KBM-7 (cell line): ENCODE results near the gene PLPPR4.
"Not testable (repeated sequence)": the region's sequence is repeated elsewhere in the genome, so short reads cannot be mapped to it uniquely, and the experiment has no call there.

Experiments
- DNase-seq: peaks from one replicate; pipeline ENCODE4 v3.0.0-alpha.2; 2015
- in situ Hi-C: fragments of 300-500 bp; cut with MboI; formaldehyde crosslinking; loops from 2 replicates; pipeline ENCODE4 v1.14.3; 2020; ENCODE audit warnings: low sequenced_read_pairs, low pct_unique_long_range_greater_than_20kb, mixed read lengths

PLPPR4 gene

GRCh38 chr1:99260402-99260801 is 3.9 kb upstream of the PLPPR4 start:
- DNase-seq, in situ Hi-C loops: not testable (repeated sequence)

DNA sequence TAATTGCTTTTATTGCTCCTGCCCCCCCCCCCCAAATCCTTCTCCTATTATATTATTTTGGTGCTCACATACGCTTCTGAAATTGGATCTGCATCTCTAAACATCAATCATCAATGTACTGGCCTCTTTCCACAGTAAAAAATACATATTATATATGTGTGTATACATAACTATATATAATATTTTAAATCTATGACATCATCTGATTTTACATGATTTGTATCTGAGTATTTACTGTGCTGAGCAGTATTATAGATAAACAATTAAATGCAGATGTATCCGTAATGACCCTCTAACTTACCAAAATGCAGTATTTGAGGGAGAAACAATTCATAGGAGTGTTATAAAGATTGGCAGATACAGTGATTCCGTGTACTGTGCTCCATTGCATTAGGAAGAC is 832 bp downstream of the PLPPR4 start:
- DNase-seq, result no peak
- in situ Hi-C loops, result no loop called here

DNA sequence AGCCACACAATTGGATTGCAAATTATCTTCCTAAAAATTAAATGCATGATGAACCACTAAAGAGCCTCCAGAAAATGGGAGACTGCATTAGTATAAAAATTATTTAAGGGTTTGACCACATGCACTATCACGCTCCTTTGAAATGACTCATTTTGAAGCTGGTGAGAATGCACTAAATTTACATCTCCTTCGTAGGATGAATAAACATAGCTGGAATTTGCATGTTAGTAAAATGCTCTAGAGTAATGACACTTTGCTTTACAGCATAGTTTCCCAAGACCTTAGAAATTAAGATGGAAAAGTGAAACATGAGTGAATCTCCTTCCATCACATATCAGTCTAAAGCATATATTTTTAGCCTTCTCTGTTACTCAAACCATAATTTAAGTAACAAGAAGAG is 2.4 kb downstream of the PLPPR4 start:
- in situ Hi-C loops, result no loop called here
- no peak for DNase-seq

GRCh38 chr1:99268021-99268420 is 3.7 kb downstream of the PLPPR4 start:
- in situ Hi-C loops, result no loop called here
- DNase-seq, result no peak

GRCh38 chr1:99269321-99269720 is 5.0 kb downstream of the PLPPR4 start:
- no peak for DNase-seq
- in situ Hi-C loops, result no loop called here

DNA sequence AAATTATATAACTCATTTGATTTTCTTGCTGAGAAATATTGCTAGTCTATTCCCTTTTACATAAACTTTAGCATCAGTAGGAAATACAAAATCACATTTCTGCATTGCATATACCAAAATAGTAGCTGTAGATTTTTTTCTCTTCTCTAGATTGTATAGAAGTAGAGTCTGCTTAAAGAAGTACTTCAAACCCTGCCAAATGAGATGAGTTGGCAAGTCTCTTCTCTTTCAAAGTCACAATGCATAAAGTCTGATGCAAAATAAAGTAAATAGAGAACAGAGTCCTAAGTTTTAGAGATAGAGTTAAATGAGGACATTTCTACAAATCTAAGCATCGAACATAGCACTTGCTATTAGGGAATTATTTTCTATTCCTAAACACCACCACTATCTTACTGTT is 6.4 kb downstream of the PLPPR4 start:
- in situ Hi-C loops, result no loop called here
- DNase-seq, result no peak

- in situ Hi-C loops, result no loop called here
- no peak for DNase-seq
Observed at GRCh38 chr1:99271249-99271648, 7.0 kb downstream of the PLPPR4 start.

DNA sequence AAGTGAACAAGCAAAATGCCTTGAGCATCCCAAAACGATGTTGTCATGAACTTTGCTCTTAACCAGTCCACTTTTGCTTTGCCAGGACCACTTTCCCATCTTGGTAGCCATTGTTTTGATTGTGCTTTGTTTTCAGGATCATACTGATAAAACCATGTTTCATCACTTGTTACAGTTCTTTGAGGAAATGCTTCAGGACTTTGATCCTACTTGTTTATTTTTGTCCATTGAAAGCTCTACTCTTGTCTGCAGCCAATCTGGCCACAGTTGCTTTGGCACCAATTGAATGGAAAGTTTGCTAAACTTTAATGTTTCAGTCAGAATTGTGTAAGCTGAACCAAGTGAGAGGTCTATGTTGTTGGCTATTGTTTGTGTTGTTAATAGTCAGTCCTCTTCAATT is 12.8 kb downstream of the PLPPR4 start:
- in situ Hi-C loops, result no loop called here
- DNase-seq, result no peak

- in situ Hi-C loops, result no loop called here
- DNase-seq, result no peak
Observed at GRCh38 chr1:99279525-99279924, 15.2 kb downstream of the PLPPR4 start.

GRCh38 chr1:99281105-99281504 is 16.8 kb downstream of the PLPPR4 start:
- no peak for DNase-seq
- in situ Hi-C loops, result no loop called here

- no peak for DNase-seq
- in situ Hi-C loops, result no loop called here
Observed at GRCh38 chr1:99282536-99282935, 18.2 kb downstream of the PLPPR4 start.

DNA sequence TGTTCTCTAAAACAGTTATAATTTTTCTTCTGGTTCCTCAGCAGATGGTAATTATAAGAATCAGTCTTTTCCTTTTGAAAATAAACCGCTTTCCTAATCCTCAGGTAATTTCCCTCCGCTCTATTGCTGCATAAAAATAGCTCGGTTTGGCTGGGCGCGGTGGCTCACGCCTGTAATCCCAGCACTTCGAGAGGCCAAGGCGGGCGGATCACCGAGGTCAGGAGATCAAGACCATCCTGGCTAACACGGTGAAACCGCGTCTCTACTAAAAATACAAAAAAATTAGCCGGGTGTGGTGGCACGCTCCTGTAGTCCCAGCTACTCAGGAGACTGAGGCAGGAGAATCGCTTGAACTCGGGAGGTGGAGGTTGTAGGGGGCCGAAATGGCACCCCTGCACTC is 19.2 kb downstream of the PLPPR4 start:
- DNase-seq, in situ Hi-C loops: not testable (repeated sequence)

- in situ Hi-C loops, result no loop called here
- DNase-seq, result no peak
Observed at GRCh38 chr1:99292886-99293285, 28.6 kb downstream of the PLPPR4 start.

GRCh38 chr1:99297923-99298322 is 33.6 kb downstream of the PLPPR4 start:
- in situ Hi-C loops, result no loop called here
- DNase-seq, result no peak

GRCh38 chr1:99304725-99305282 is 40.5 kb downstream of the PLPPR4 start:
- DNase-seq, result no peak
- in situ Hi-C loops, result no loop called here

DNA sequence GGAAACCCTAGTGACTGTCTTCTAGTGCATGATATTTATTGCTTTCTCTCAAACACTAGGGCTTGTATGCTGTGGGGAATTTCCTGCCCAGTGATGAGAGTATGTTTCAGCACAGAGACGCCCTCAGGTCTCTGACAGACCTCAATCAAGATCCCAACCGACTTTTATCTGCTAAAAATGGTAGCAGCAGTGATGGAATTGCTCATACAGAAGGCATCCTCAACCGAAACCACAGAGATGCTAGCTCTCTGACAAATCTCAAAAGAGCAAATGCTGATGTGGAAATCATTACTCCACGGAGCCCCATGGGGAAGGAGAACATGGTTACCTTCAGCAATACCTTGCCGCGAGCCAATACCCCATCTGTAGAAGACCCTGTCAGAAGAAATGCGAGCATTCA is 41.3 kb downstream of the PLPPR4 start:
- no peak for DNase-seq
- in situ Hi-C loops, result no loop called here

DNA sequence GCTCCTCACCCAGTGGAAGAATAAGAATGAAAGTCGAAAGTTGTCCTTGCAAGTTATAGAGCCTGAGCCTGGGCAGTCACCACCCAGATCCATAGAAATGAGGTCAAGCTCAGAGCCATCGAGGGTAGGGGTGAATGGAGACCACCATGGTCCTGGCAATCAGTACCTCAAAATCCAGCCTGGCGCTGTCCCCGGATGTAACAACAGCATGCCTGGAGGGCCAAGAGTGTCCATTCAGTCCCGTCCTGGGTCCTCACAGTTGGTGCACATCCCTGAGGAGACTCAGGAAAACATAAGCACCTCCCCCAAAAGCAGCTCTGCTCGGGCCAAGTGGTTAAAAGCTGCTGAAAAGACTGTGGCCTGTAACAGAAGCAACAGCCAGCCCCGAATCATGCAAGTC is 41.8 kb downstream of the PLPPR4 start:
- no peak for DNase-seq
- in situ Hi-C loops, result no loop called here

DNA sequence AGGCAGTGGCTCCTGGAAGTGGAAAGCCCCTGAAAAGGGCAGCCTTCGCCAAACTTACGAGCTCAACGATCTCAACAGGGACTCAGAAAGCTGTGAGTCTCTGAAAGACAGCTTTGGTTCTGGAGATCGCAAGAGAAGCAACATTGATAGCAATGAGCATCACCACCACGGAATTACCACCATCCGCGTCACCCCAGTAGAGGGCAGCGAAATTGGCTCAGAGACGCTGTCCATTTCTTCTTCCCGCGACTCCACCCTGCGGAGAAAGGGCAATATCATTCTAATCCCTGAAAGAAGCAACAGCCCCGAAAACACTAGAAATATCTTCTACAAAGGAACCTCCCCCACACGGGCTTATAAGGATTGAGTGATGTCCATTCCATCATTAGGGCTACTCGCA is 42.4 kb downstream of the PLPPR4 start:
- DNase-seq, result no peak
- in situ Hi-C loops, result no loop called here

DNA sequence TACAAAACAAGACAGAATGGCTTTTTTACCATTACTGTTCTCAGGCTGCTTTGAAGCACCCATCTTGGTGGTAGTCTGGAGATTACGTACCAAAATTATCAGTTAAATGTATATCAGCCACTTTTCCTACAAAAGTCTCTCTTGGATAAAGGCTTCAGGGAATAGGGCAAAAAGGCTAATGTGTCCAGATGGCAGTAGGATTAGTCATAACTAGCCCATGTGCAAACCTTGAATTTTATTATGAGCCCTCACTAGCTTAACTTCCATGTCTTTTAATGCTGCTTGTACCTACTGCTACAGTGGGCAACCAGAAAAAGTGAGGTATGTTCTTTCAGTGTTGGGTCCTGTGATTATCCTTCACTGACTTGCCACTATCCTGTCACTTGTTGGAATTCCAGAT is 51.0 kb downstream of the PLPPR4 start:
- DNase-seq, result no peak
- in situ Hi-C loops, result no loop called here

DNA sequence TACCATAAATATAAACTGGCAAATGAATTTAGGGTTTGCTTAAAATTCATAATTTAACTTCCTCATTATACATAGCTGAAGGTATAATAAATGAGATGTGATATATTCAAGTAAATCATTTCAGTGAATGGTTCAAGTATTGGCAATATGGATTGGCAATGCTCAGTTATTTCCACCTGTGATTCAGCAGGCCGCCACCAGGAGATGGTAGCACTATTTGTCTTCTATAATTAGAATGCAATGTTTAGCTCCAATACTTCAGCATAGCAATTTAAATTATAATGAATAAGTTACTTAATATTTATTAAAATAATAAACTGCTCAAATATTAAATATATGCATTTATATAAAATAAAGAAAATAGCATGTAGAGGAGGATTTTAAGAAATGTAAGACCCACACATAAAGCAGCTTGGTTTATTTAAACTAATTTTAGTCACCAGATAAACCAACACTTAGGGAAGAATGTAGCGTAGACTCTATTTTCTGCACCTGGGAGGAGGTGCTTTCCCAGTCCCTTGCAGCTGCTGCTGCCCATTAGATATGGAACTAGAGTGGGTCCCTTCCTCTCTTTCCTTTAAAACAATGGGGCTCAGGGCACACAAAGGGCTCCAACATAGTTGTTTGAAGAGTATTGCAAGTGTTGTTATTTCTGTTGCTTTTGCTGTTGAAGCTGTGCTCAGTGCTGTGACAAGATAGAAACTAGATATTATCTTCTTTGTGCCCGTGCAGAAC is 62.1 kb downstream of the PLPPR4 start:
- in situ Hi-C loops, result no loop called here

GRCh38 chr1:99327357-99327756 is 63.1 kb downstream of the PLPPR4 start:
- DNase-seq, result no peak
- in situ Hi-C loops, result no loop called here

More for the DNA sequence above, 62.1 kb downstream of the PLPPR4 start:
- DNase-seq, result no peak
